DLD1 (cell line): ENCODE data around the gene DHX8.

Experiments used
- in situ Hi-C: cut with HindIII; loops from 2 replicates; pipeline ENCODE4 v1.10.0; 2017; ENCODE audit warnings: low sequenced_read_pairs

The DHX8 gene

GRCh38 chr17:43517615-43518386, 34.0 kb downstream of the DHX8 start:
- in situ Hi-C loops: no loop called here

GRCh38 chr17:43521389-43521788, 37.6 kb downstream of the DHX8 start:
- in situ Hi-C loops: no loop called here

DNA sequence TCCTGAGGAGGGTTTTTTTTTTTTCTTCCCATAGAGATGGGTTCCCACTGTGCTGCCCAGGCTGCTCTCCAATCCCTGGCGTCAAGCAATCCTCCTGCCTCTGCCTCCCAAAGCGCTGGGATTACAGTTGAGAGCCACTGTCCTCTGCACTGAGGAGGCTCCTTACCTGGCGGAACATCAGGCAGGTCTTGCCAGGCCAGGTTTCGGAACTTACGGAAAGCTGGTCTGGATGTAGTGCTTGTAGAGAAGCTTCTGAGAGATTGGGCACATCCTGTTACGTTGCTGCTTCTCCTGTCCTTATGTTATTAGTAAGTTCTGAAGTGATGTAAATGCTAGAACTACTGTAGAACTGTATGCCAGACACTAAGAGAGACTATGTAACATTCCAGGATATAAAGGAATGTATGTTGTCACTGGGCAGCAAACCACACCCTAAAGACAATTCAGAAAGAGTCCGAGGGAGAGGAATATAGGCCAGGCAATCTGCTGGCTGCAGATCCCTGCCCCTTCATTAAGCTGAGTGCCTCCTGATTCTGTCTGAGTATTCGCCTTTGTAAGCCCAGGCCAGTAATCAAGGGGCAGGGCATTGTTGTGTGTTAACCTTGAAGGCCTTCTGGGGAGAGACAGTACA, 41.3 kb downstream of the DHX8 start:
- in situ Hi-C loops: no loop called here

DNA sequence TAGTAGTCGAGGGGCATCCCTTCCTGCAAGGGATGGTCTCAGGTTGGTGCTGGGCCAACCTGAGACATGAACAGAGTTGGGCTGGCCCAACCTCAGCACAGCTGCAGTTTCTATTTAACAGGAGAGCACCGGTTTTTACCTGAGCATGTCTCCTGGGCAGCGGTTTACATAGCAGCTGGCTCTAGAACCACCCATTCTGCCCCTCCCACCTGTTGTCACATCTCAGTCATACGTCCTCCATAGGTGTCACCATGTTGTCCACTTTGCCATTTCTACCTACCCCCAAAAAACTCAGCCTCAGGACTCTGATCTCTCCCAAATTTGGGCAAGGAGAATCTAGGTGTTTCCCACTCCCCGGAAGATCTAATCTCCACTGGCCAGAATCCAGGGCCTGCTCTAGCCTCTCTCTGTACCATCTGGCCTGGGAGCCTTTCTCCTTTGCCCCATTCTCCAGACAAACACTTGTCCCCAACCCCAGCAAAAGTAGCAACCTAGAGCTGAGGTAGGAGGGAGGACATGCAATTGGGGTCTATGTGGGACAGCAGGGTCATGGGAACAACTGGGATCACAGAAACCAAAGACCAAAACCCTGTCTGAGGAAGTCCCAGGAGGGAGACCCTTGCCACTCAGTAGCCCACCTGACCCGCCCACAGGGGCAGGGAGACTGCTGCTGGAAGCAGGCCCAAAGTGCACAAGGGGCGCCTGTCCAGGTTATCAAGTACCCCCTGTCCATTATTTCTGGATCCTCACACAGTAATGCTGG, 43.3 kb downstream of the DHX8 start:
- in situ Hi-C loops: no loop called here

- in situ Hi-C loops: no loop called here
Measured at GRCh38 chr17:43528319-43528987, 44.7 kb downstream of the DHX8 start.

GRCh38 chr17:43528988-43529814, 45.4 kb downstream of the DHX8 start:
- in situ Hi-C loops: no loop called here

GRCh38 chr17:43529947-43530287, 46.1 kb downstream of the DHX8 start:
- in situ Hi-C loops: no loop called here

- in situ Hi-C loops: no loop called here
Measured at GRCh38 chr17:43530288-43531081, 46.7 kb downstream of the DHX8 start.

DNA sequence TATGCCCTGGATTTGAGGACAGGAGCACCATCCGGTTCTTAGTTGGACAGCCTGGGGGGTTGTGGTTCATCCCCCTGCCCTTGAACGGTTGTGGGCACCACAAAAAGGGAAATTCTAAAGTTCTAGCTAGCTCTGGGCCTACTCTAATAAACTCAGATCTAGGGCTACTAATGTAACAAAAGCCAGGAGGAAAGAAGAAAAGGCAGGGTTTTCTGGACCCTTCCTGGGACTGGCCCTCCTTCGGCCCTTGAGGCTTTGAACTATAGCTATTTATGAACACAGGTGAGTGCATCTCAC, 47.3 kb downstream of the DHX8 start:
- in situ Hi-C loops: no loop called here

GRCh38 chr17:43531955-43532354, 48.2 kb downstream of the DHX8 start:
- in situ Hi-C loops: no loop called here

DNA sequence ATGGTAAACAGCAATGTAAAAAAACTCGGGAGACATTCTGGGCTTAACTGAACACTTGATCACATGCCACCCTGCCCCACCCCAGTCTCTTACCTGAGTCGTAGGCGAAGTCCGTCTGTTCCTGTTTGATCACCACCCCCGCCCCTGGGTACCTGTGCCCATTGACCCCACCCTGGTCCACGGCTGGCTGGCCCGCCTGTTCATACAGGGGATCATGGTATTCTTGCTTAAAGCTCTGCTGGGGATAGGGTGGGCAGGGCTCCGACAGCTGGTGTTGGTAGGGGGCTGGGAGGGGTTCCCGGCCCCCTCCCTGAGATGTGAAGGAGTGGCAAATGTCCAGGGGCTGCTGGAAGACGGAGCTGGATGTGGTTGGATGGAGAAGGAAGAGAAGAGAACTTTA, 48.8 kb downstream of the DHX8 start:
- in situ Hi-C loops: no loop called here

- in situ Hi-C loops: no loop called here
Measured at GRCh38 chr17:43533699-43534098, 49.9 kb downstream of the DHX8 start.

GRCh38 chr17:43534909-43535308, 51.1 kb downstream of the DHX8 start:
- in situ Hi-C loops: no loop called here

GRCh38 chr17:43536236-43536992, 52.6 kb downstream of the DHX8 start:
- in situ Hi-C loops: no loop called here

DNA sequence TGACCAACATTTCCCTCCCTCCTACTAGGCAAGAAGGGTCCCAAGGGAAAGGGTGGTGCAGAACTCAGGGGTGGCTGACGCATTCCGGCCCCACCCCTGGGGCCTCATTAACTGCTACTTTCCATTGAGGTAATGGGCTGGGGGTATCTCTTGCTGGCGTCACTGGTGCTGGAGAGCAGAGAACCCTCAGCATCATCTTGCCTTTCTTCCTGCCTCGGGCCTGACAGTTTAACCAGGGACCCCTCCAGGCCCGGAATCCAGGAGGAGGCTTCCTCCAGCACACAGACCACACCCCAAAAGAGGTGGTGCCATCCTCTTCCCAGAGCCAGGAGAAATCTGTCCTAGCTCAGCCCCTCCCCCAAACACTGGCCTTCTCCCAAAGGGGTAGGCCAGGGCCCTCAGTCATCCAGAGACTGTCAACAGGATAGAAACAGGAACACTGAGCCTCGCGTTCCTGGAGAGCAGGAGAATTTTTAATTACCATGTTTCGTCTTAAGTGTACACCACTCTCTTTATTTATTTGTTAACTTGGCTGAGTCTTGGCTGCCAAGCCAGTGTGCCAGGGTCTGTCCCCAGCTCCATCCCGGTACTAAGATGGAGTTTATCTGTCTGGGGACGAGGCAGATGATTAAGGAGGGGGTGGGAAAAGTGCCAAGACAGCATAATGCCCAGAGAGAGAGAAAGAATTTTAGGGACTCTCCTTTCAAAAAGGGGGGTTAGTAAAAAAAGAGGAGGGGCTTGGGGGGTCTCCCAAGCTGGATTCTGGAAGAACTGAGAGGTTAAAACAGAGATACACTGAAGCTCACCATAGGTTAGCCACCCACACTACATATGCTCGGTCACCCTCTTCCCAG, 57.3 kb downstream of the DHX8 start:
- in situ Hi-C loops: no loop called here

DNA sequence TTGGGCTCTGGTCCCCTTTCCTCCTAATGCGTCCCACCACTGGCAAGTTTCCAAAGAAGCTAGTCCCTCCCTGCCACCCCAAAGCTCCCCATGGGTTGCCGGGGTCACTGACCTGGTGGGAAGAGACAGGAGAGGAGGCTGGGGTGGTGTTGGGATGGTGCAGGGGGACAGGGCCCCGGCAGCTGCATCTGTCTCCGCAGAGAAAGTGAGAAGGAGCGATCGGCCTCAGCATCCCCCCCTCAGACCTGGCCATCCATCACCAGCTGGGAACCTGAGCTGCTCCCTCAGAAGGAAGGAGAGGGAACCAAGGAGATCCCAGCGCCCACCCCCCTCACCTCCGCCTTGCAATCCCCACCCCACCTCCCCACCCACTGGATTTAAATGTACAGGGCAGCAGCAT, 59.1 kb downstream of the DHX8 start:
- in situ Hi-C loops: no loop called here

GRCh38 chr17:43543300-43543699, 59.5 kb downstream of the DHX8 start:
- in situ Hi-C loops: no loop called here

DNA sequence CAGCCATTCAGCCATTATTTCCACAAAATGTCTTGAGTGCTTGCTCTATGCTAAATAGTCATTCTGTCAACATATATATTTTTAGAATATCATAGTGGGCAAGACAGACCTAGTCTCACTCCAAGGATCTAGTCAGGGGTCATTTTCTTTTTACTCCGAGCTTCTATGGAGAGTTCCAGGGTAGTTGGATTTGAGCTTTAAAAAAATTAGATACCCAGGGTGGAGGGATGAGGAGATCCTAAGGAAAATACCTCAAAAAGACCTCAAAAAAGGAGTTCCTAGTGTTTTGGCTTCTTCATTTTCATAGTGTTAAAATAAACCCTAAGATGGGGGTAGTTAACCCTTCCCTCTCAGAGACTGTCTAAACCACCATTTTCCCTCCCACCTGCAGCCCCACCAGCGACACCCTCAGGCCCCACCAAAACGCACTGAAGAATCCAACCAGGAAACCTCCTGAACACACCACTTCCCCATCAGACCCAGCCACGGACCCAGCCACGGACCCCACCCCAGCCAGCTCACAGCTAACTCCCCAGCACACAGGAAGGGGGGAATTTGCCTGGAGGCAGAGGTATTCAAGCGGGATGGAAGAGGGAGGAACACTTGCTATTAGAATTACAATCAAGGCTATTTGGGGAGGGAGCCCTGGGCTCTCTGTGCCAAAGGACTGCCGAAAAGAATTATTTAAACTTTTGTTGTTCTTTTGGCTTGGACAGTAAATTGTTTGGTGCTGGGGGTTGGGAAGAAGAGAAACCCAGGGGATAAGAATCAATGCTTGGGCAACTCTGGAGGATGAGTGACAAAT, 60.2 kb downstream of the DHX8 start:
- in situ Hi-C loops: no loop called here
